Adrenal gland (tissue), 5 donors: ENCODE measurements around the gene FHOD3.

Source experiments
- CTCF ChIP-seq, 6 experiments: fragments of 450-650 bp in 4 of 6; fragments of 200-600 bp in 2 of 6; sonication (generic) in 1 of 6; IDR thresholded peaks; 1 replicate in 5 of 6; 2 replicates in 1 of 6; pipeline versions ENCODE4 v1.5.1 to v1.8.0; 2016 to 2021; ENCODE audit warnings: antibody characterized with exemption in 6 of 6, mild to moderate bottlenecking in 2 of 6, moderate library complexity in 1 of 6
- POLR2A ChIP-seq, 2 donors: fragments of 450-650 bp; IDR thresholded peaks; one replicate each; pipeline ENCODE4 v1.6.1; 2017; ENCODE audit warnings: antibody characterized with exemption in 2 of 2, mild to moderate bottlenecking in 2 of 2, moderate library complexity in 1 of 2
- donor health status: DM: no; HTN: no; CAD: no.

- TF ChIP-seq POLR2A (IDR thresholded peaks at IDR 0.05) (no peak), CTCF (IDR thresholded peaks at IDR 0.05) (no peak)
Observed at GRCh38 chr18:36700955-36701354, 403.4 kb downstream of the FHOD3 start.
